A673 (cell line): ENCODE measurements around the gene PRR4. TPM values are rescaled to one million over a fixed set of nuclear protein-coding genes. Genes with fewer than 3 reads are reported as not detected.

ENCODE experiments used
- BruUV-seq: library from RNA; stranded (reverse); fragments of 400-500 nt; replicated peaks from 2 replicates; lab custom pipeline; 2021; lab: Mats Ljungman, UMichigan
- CTCF ChIA-PET: fragments of 300-600 bp; sonication (Branson Sonifier 250); formaldehyde crosslinking; loops from one replicate; lab custom pipeline; 2022; ENCODE audit warnings: antibody characterized with exemption; lab: Charles Lee
- POLR2A ChIA-PET: fragments of 300-600 bp; sonication (Branson Sonifier 250); formaldehyde crosslinking; loops from one replicate; lab custom pipeline; 2022; ENCODE audit warnings: antibody characterized with exemption; ENCODE audit not compliant: low non-redundant PET; lab: Charles Lee
- DNase-seq: peaks from one replicate; pipeline ENCODE4 v3.0.0-alpha.2; 2015; ENCODE audit warnings: low spot score
- H3K27ac ChIP-seq: fragments of 200-600 bp; sonication (generic); 2 replicates; pipeline ENCODE4 v1.5.1; 2016; ENCODE audit warnings: mixed run types, low read depth, mild to moderate bottlenecking, mixed read lengths, antibody characterized with exemption, low read length; ENCODE audit not compliant: poor library complexity, severe bottlenecking
- H3K27me3 ChIP-seq: fragments of 200-600 bp; sonication (generic); replicated peaks from 2 replicates; pipeline ENCODE4 v1.6.1; 2017; ENCODE audit warnings: mixed run types, low read depth, mild to moderate bottlenecking, mixed read lengths, antibody characterized with exemption, low read length; ENCODE audit not compliant: insufficient read depth, poor library complexity
- H3K36me3 ChIP-seq: fragments of 200-600 bp; sonication (generic); 2 replicates; pipeline ENCODE4 v1.6.1; 2016; ENCODE audit warnings: mixed run types, mild to moderate bottlenecking, mixed read lengths, antibody characterized with exemption, low read length; ENCODE audit not compliant: insufficient read depth, poor library complexity, severe bottlenecking
- H3K4me1 ChIP-seq: fragments of 200-600 bp; sonication (generic); 2 replicates; pipeline ENCODE4 v1.6.1; 2017; ENCODE audit warnings: mixed run types, mild to moderate bottlenecking, mixed read lengths, antibody characterized with exemption, low read length; ENCODE audit not compliant: insufficient read depth, poor library complexity, severe bottlenecking
- H3K4me3 ChIP-seq: fragments of 200-600 bp; sonication (generic); 2 replicates; pipeline ENCODE4 v1.5.1; 2016; ENCODE audit warnings: low read depth, mixed run types, mild to moderate bottlenecking, mixed read lengths, low read length; ENCODE audit not compliant: poor library complexity, severe bottlenecking
- H3K9me3 ChIP-seq: fragments of 200-600 bp; sonication (generic); 2 replicates; pipeline ENCODE4 v1.6.1; 2016; ENCODE audit warnings: mixed run types, low read depth, mild to moderate bottlenecking, mixed read lengths, antibody characterized with exemption, low read length; ENCODE audit not compliant: poor library complexity, severe bottlenecking
- CTCF ChIP-seq: fragments of 300-800, 200-600 bp; sonication (generic); conservative IDR thresholded peaks from 2 replicates; pipeline ENCODE4 v1.5.1; 2017; ENCODE audit warnings: low read depth, mild to moderate bottlenecking, antibody characterized with exemption, low read length, moderate library complexity, mixed read lengths
- EZH2 ChIP-seq: fragments of 200-600 bp; sonication (generic); IDR thresholded peaks from 2 replicates; pipeline ENCODE4 v1.6.1; 2017; ENCODE audit warnings: borderline replicate concordance, low read depth, mild to moderate bottlenecking, mixed read lengths, antibody characterized with exemption, low read length; ENCODE audit not compliant: poor library complexity, severe bottlenecking
- intact Hi-C: fragments of 100-400 bp; cut with micrococcal nuclease; formaldehyde crosslinking; loops from one replicate; pipeline ENCODE4 v1.10.0; 2022; ENCODE audit not compliant: unreplicated experiment
- total RNA-seq: library from RNA; stranded (reverse); gene quantifications from 2 replicates; pipeline ENCODE4 v1.2.3, GENCODE V29; 2021

The PRR4 gene
- total RNA-seq, 1 experiment from 2014 or later: 6.9 TPM

GRCh38 chr12:10811883-10812536 is 37.3 kb downstream of the PRR4 start:
- TF ChIP-seq CTCF (no peak), EZH2 (no peak)
- BruUV-seq: no TSS peak
- no peaks in the 10 kb centered on the region for H3K27me3 ChIP-seq
- H3K9me3 ChIP-seq: no peaks in the 10 kb centered on the region
- intact Hi-C loops: no loop called here
- ChIA-PET CTCF (no interaction called here), POLR2A (no interaction called here)
- DNase-seq: no peak
- H3K4me3 ChIP-seq: no peak overlapping the region
- H3K36me3 ChIP-seq: no peaks in the 10 kb centered on the region
- H3K27ac ChIP-seq: no peak overlapping the region
- no peaks in the 10 kb centered on the region for H3K4me1 ChIP-seq

GRCh38 chr12:10810068-10810467 is 39.2 kb downstream of the PRR4 start, which contains the start of gene TAS2R9:
TAS2R9 (minus strand) TSS chr12:10810168; CDS start chr12:10810075, 93 bp downstream.
- intact Hi-C loops: no loop called here
- Histone ChIP-seq H3K27ac (no peak within 1 kb of the TSS), H3K9me3 (no peaks in the 10 kb centered on the region), H3K27me3 (no peaks in the 10 kb centered on the region), H3K4me1 (no peaks in the 10 kb centered on the region), H3K36me3 (no peaks in the 10 kb centered on the region), H3K4me3 (no peak within 1 kb of the TSS)
- DNase-seq: no peak
- POLR2A ChIA-PET: no interaction called here
- no peak for TF ChIP-seq EZH2
- no peak for TF ChIP-seq CTCF
- CTCF ChIA-PET: no interaction called here
- no TSS peak for BruUV-seq

- CTCF ChIA-PET: no interaction called here
- BruUV-seq: no TSS peak
- no peaks in the 10 kb centered on the region for H3K9me3 ChIP-seq
- no peak for DNase-seq
- no peaks in the 10 kb centered on the region for H3K27me3 ChIP-seq
- no peak within 1 kb of the TSS for H3K4me3 ChIP-seq
- H3K4me1 ChIP-seq: no peaks in the 10 kb centered on the region
- intact Hi-C loops: no loop called here
- TF ChIP-seq EZH2: no peak
- H3K27ac ChIP-seq: no peak within 1 kb of the TSS
- POLR2A ChIA-PET: no interaction called here
- no peaks in the 10 kb centered on the region for H3K36me3 ChIP-seq
Measured at GRCh38 chr12:10807186-10807585, 42.1 kb downstream of the PRR4 start, which contains the start of gene TAS2R8. TAS2R8 (minus strand) TSS chr12:10807286; CDS start chr12:10806980, 306 bp downstream.

GRCh38 chr12:10802587-10802986 is 46.7 kb downstream of the PRR4 start, which contains the start of gene TAS2R7:
TAS2R7 (minus strand) TSS chr12:10802627; CDS start chr12:10802570, 57 bp downstream.
- H3K36me3 ChIP-seq: no peaks in the 10 kb centered on the region
- H3K4me3 ChIP-seq: no peak within 1 kb of the TSS
- TF ChIP-seq CTCF (no peak), EZH2 (no peak)
- H3K27me3 ChIP-seq: peaks cover 5% of the 10 kb centered on the region
- ChIA-PET CTCF (no interaction called here), POLR2A (no interaction called here)
- intact Hi-C loops: no loop called here
- no peaks in the 10 kb centered on the region for H3K4me1 ChIP-seq
- DNase-seq: no peak
- no peak within 1 kb of the TSS for H3K27ac ChIP-seq
- no peaks in the 10 kb centered on the region for H3K9me3 ChIP-seq
- no TSS peak for BruUV-seq
